Measurements from ENCODE around the gene PGM2L1. TPM values are rescaled to one million over a fixed set of nuclear protein-coding genes. Genes with fewer than 3 reads are reported as not detected.
"Not testable (repeated sequence)": the region's sequence is repeated elsewhere in the genome, so short reads cannot be mapped to it uniquely, and the experiment has no call there.

Gene PGM2L1
- total and polyA plus RNA-seq, 10 donors = 0.37 to 7.1 (median 4.9) TPM

GRCh38 chr11:74341921-74342320 is 56.3 kb downstream of the PGM2L1 start:
- H3K9me3 ChIP-seq = no peaks in the 10 kb centered on the region
- TF ChIP-seq POLR2AphosphoS5 (IDR thresholded peaks at IDR 0.05) = no peak
- WGBS, 5 donors = 50 to 80% (median 69%) methylated on average over 1 of the region's 1 CpG
- DNase-seq = no peak
- H3K4me1 ChIP-seq = no peaks in the 10 kb centered on the region
- H3K4me3 ChIP-seq = no peak overlapping the region
- H3K27me3 ChIP-seq (replicated peaks in 1 of 7) = no peaks in the 10 kb centered on the region
- peaks cover 0 to 74% (median 5%) of the 10 kb centered on the region in 6 donors for H3K36me3 ChIP-seq
- no peak overlapping the region for H3K27ac ChIP-seq
- intact Hi-C loops (cut with DNase I; ENCODE audit: low total_unique reads) = no loop called here

- no peaks in the 10 kb centered on the region for H3K27me3 ChIP-seq (replicated peaks in 1 of 7)
- no peaks in the 10 kb centered on the region for H3K4me1 ChIP-seq
- intact Hi-C loops (cut with DNase I; ENCODE audit: low total_unique reads) = no loop called here
- H3K9me3 ChIP-seq = no peaks in the 10 kb centered on the region
- no peak overlapping the region for H3K4me3 ChIP-seq
- H3K27ac ChIP-seq = no peak overlapping the region
- no peak for DNase-seq
- TF ChIP-seq POLR2A (IDR thresholded peaks at IDR 0.05) = no peak
- TF ChIP-seq, protein P1, sequence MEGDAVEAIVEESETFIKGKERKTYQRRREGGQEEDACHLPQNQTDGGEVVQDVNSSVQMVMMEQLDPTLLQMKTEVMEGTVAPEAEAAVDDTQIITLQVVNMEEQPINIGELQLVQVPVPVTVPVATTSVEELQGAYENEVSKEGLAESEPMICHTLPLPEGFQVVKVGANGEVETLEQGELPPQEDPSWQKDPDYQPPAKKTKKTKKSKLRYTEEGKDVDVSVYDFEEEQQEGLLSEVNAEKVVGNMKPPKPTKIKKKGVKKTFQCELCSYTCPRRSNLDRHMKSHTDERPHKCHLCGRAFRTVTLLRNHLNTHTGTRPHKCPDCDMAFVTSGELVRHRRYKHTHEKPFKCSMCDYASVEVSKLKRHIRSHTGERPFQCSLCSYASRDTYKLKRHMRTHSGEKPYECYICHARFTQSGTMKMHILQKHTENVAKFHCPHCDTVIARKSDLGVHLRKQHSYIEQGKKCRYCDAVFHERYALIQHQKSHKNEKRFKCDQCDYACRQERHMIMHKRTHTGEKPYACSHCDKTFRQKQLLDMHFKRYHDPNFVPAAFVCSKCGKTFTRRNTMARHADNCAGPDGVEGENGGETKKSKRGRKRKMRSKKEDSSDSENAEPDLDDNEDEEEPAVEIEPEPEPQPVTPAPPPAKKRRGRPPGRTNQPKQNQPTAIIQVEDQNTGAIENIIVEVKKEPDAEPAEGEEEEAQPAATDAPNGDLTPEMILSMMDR (IDR thresholded peaks at IDR 0.05 in 8 of 11, conservative IDR thresholded peaks at IDR 0.05 in 3 of 11) = no peak
- peaks cover 0 to 81% (median 4%) of the 10 kb centered on the region in 6 donors for H3K36me3 ChIP-seq
These were observed 58.6 kb downstream of the PGM2L1 start for GRCh38 chr11:74339619-74340018.

- Histone ChIP-seq H3K27me3 (replicated peaks in 1 of 7) (no peaks in the 10 kb centered on the region), H3K9me3 (no peaks in the 10 kb centered on the region), H3K4me1 (no peaks in the 10 kb centered on the region), H3K36me3 (peaks cover 0 to 75% (median 3%) of the 10 kb centered on the region in 6 donors), H3K27ac (no peak overlapping the region), H3K4me3 (no peak overlapping the region)
- no peak for DNase-seq
- no peak for TF ChIP-seq POLR2A (IDR thresholded peaks at IDR 0.05)
- TF ChIP-seq, protein P1 (IDR thresholded peaks at IDR 0.05 in 8 of 11, conservative IDR thresholded peaks at IDR 0.05 in 3 of 11) = no peak
- TF ChIP-seq POLR2AphosphoS5 (IDR thresholded peaks at IDR 0.05) = no peak
- 64 to 94% (median 74%) methylated on average over 6 of the region's 6 CpGs for WGBS, 5 donors
- intact Hi-C loops (cut with DNase I; ENCODE audit: low total_unique reads) = no loop called here
These were observed 59.3 kb downstream of the PGM2L1 start for GRCh38 chr11:74338963-74339362.

GRCh38 chr11:74333193-74333592 is 65.0 kb downstream of the PGM2L1 start:
- TF ChIP-seq, protein P1 (IDR thresholded peaks at IDR 0.05 in 8 of 11, conservative IDR thresholded peaks at IDR 0.05 in 3 of 11) = no peak
- no peak for TF ChIP-seq POLR2A (IDR thresholded peaks at IDR 0.05)
- TF ChIP-seq POLR2AphosphoS5 (IDR thresholded peaks at IDR 0.05) = no peak
- no peak for DNase-seq
- intact Hi-C loops (cut with DNase I; ENCODE audit: low total_unique reads) = no loop called here
- H3K4me1 ChIP-seq = no peaks in the 10 kb centered on the region
- WGBS, 5 donors = 76 to 85% (median 79%) methylated on average over 1 of the region's 1 CpG
- H3K27ac ChIP-seq = no peak overlapping the region
- peaks cover 0 to 33% (median 3%) of the 10 kb centered on the region in 6 donors for H3K36me3 ChIP-seq
- no peaks in the 10 kb centered on the region for H3K27me3 ChIP-seq (replicated peaks in 1 of 7)
- H3K9me3 ChIP-seq = no peaks in the 10 kb centered on the region
- H3K4me3 ChIP-seq = no peak overlapping the region

DNA sequence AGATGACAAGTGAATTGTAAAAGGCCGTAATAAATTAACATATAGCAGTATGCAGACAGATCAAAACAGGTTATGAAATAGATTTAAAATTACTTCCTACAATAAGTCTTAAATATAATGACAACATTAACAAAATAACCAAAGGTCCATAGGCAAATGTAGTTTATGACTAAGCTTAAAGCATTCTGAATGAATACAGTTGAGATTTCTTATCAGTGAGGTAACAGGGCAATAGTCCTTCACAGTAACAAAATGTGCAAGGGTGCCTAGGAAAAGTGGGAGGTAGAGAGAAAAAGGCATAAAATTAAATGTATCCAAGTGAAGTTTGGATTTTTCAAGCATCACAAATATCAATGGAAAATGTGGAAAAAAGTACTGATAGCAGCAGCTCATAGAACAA is 65.9 kb downstream of the PGM2L1 start:
- WGBS, 5 donors = 94 to 100% (median 98%) methylated on average over 1 of the region's 1 CpG
- H3K4me3 ChIP-seq = no peak overlapping the region
- no peaks in the 10 kb centered on the region for H3K4me1 ChIP-seq
- no peaks in the 10 kb centered on the region for H3K27me3 ChIP-seq (replicated peaks in 1 of 7)
- peaks cover 0 to 24% (median 3%) of the 10 kb centered on the region in 6 donors for H3K36me3 ChIP-seq
- no peak for TF ChIP-seq POLR2A (IDR thresholded peaks at IDR 0.05)
- TF ChIP-seq POLR2AphosphoS5 (IDR thresholded peaks at IDR 0.05) = no peak
- TF ChIP-seq, protein P1 (IDR thresholded peaks at IDR 0.05 in 8 of 11, conservative IDR thresholded peaks at IDR 0.05 in 3 of 11) = no peak
- intact Hi-C loops (cut with DNase I; ENCODE audit: low total_unique reads) = no loop called here
- no peaks in the 10 kb centered on the region for H3K9me3 ChIP-seq
- no peak overlapping the region for H3K27ac ChIP-seq
- no peak for DNase-seq

- H3K27ac ChIP-seq; H3K4me3 ChIP-seq; H3K27me3 ChIP-seq (replicated peaks in 1 of 7); DNase-seq; H3K9me3 ChIP-seq; H3K4me1 ChIP-seq; intact Hi-C loops (cut with DNase I; ENCODE audit: low total_unique reads): not testable (repeated sequence)
- 67 to 86% (median 82%) methylated on average over 3 to 6 of the region's 6 CpGs for WGBS, 5 donors
- peaks cover 0 to 11% (median 0%) of the 10 kb centered on the region in 6 donors for H3K36me3 ChIP-seq
These were observed 67.2 kb downstream of the PGM2L1 start for GRCh38 chr11:74331000-74331399.
